UCSD-AML1 (cell line): ENCODE measurements around the gene PMEPA1.

Source experiments
- DNase-seq: peaks from one replicate; lab custom pipeline; 2025; ENCODE audit not compliant: unreplicated experiment; lab: John Stamatoyannopoulos, UW

PMEPA1 gene

DNA sequence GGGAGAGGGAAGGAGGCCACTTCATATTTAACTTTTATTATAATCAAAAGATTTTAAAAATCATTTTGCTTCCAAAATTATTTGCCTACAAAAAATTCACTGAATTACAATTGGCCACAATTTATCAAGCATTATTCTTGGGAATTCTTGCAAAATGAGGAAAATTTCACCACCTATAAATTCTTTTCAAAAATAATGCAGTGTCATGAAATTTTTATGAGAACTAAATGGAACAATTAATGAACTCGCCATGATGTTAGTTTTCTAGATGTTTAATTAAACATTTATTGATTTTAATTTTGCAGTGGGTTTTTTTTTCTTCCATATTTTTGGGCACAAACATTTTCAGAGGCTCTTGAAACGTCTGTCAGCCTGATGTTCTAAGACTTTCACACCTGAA is 83.8 kb downstream of the PMEPA1 start:
- DNase-seq = no peak

DNA sequence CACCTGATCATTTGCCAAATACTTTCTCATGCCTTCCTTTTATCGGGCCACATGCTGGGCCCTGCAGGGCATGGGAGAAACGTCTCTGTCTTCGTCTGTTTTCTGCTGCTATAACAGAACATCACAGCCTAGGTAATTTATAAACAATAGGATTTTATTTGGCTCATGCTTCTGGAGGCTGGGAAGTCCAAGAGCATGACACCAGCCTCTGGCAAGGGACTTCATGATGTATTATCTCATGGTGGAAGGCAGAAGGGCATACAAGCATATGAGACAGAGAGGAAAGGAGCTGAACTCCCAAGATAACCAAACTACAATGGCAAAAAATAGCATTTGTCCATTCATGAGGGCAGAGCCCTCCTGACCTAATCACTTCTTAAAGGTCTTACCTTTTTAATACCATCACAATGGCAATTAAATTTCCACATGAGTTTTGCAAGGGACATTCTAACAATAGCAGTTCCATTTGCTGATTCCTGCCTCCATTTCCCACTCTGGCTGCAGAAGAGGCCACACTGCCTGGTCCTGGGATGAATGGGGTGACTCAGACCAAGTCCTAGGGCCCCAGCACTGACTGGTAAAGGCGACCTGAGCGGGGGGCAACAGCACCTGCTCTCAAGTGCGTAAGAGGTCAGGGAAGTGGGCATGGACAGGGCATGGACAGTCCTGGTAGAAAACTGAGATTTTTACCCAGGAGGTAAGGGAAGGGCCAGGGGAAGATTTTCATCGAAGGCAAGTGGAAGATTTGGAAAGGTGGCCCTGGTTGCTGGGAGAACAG is 84.4 kb downstream of the PMEPA1 start:
- DNase-seq = no peak

DNA sequence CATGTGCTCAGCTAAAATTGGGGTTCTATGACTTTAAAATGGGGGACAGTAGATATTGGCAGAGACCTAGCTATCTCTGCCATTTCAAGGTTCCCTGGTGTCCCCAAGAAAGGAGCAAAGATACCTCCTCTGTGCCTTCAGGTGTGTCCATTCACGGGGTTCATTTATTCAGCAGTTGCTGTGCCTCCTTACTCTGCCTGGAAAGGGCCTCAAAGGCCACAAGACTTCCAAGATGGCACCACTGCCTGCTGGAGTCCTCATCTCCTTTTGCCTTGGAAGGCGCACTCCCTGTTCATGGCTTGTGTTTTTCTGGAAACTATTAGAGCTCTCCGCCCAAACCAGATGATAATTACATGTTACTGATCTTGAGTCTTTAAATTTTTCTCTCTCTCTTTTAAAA is 85.7 kb downstream of the PMEPA1 start:
- no peak for DNase-seq

DNA sequence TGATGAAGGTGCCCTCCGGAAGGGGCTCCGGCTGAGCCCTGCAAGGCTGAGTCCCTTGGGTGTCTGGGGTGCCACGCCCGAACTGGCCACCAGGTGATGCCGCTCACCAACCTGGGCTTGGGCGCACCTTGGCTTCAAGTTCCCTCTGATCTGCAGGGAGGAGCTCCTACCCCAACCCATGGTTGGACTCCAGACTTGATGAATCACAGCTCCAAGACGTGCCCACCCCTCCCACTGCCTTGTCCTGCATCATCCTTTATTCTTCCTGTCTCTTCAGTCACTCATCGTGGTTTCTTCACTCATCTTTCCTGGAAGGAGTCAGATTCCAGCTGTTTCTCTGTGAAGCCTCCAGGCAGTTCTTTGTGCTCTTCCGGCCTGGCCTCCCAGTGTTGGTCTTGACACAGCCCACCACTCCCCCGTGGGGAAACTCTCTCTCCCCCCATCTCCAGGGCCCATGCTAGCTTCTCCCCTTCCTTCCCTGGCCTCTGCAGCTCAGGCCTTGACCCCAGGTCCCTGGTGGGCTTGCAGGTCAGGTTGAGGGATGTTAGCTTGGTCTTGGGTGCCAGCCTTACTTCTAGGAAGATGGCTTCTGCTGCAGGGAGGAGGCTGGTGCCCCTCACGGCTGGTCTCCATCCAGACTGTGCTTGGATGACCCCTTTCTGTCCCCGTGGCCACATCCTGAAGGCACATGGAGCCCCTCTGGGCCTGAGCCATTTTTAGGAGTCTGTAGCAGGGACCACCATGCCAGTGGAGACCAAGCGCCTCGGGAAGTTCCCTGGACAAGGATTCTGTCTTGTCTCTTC is 87.0 kb downstream of the PMEPA1 start:
- peak; percentile 58 for DNase-seq

DNA sequence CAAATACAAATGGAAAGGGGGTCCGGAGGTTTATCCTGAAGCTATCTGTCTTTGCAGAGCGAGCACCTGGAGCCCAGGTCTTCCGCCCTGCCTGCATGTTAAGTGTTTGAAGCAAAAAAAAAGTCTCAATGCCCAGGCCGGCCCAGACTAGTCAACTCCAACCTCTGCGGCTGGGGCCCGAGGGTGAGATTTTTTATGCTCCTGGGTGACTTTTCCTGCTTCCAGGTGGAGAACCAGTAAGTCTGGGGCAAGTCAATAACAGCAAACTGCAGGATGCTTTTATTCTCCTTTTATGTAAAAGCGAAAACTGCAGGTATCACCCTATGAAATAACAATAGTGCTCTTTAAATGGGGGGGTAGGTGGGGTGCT is 87.6 kb downstream of the PMEPA1 start:
- no peak for DNase-seq

DNA sequence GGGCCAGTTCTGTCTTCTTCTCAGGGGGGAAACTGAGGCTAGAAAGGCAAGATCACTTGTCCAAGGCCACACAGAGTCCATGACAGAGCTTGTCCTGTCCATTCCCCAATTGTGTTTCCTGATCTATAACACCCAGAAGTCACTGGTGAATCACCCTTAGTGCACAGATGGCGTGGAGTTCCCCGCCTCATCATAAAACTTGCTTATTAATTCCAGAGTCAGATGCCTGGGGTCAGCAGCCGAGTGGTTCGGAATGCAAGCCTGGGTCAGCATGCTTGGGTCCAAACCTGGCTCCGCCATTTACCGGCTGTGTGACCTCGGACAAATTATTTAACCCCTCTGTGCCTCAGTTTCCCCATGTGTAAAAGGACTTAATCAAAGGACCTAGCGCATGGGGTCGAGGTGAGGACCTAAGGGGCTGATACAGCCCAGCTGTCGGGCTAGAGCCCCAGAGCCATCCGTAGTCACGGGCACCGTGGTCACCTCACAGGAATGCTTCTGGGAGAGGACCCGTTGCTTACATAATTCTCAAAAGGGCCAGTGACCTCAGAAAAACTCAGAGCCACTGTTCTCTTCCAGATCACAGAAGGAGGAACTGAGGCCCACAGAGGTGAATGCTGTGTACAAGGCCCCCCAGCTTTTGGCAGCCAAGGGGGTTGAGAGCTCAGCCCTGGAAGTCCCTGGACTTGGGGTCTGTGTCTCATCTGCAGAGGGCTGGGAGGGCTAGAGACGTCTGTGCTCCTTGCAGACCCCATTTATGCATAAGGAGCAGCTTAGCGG is 88.2 kb downstream of the PMEPA1 start:
- DNase-seq = no peak

DNA sequence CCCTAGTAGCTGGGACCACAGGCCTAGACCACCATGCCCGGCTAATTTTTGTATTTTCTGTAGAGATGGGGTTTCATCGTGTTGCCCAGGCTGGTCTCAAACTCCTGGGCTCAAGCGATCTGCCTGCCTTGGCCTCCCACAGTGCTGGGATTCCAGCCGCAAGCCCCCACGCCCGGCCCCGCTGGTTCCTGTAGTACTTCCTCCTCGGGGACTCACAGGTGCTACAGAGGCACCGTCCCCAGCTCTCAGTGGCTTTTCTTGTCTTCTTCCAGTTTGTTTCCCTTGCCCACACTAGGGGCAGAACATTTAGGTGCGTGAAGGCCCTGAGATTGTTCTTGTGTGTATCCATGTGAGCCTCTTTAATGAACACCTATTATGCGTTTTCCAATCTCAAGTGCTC is 88.8 kb downstream of the PMEPA1 start:
- no peak for DNase-seq

DNA sequence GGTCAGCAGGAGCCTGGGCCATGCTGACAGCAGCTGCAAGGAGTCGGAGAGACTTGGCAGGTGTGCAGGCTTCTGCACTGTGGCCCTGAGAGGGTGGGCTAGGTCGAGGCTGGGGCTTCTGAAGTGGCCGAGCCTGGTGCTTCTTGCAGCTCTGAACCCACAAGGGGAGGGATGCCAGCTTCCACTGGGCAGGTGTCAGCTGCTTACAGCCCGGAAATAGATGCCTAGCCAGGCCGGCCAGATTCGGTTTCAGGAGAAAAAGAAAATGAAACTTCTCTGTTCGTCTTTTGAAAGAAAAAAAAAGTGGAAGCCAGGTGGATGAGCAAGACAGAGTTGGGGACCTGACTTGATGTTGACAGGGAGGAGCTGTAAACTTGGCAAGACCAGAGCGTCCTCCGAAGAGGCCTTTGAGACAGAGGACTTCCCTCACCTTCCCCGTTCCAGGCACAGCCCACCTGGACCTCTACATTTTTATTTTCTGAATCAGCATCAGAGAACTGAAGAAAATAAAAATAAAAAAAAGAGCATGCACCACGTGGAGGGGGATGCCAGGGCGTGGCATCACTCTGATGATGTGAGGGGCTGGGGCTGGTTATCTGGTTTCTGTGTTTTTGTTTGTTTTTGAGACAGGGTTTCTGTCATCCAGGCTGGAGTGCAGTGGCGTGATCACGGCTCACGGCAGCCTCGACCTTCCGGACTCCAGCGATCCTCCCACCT is 89.4 kb downstream of the PMEPA1 start, which contains the start of gene ZBP1:
TSS of gene ZBP1 (minus strand) at position 153 of the 717 bp plus-strand sequence. CDS start at position 22, 131 bp downstream.
- no peak for DNase-seq

DNA sequence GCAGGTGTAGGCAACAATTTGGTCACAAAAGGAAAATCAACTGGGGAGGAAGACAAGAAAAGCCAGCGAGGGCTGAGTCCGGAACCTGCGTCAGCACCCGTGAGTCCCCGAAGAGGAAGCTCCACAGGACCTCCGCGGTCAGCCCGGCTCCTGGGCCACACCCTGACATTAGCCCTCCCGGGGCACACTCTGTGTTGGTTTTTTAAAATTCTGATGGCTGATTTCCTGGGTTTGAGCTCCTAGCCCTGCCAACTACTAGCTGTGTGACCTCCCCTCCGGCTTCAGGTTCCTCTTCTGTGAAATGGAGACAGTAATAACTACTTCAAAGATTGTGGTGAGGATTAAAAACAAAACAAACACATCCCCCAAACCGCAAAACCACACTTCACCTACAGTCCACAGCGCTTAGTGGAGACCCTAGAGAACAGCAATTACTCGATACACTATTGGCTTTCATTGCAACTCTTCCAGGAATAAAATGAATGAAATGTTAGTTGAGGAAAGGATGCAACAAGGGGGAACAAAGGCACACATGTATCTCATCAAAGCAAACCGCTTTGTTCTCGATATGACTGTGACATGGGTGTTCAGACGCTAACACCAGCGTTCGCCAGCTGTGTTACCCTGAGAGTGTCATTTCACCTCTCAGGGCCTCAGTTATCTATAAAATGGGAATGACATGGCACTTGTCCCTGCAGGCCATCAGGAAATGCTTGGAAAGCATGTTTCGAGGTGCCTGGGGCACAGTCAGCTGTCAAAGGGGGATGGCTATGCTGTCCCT is 90.6 kb downstream of the PMEPA1 start:
- peak; percentile 69 for DNase-seq

DNA sequence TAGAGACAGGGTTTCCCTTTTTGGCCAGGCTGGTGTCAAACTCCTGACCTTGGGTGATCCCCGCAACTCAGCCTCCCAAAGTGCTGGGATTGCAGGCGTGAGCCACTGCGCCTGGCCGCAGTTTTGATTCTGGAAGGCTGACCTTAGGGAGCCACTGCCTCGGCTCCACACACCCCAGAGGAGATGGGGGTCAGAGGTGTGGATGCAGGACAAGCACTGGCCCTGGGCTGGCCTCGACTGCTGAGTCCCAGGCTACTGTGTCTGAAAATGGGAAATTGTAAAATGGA is 91.1 kb downstream of the PMEPA1 start:
- DNase-seq = no peak

DNA sequence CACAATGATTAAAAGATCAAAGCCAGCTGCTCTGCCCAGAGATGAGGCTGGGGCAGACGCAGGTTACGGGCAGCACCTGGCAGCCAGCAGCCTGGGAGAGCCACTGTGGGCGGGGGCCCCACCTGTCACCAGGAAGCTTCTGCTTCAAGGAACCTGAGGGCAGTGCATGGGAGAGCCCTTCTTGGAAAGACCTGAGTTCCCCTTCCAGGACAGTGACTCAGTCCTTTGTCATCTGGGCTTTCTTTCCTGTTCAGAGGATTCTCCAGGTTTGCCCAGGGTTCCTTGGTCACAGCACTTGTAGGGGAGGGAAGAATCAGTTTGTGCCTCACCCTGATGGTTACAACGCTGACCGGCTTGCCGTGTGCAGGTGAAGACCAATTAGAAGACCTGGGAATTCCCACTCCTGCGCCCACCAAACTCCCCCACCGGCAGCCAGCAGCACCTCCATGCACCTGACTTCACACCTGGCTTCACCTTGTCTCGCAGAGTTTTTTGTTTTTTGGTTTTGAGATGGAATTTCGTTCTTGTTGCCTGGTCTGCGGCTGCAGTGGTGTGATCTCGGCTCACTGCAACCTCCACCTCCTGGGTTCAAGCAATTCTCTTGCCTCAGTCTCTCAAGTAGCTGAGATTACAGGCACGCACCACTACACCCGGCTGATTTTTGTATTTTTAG is 91.6 kb downstream of the PMEPA1 start:
- DNase-seq = no peak

DNA sequence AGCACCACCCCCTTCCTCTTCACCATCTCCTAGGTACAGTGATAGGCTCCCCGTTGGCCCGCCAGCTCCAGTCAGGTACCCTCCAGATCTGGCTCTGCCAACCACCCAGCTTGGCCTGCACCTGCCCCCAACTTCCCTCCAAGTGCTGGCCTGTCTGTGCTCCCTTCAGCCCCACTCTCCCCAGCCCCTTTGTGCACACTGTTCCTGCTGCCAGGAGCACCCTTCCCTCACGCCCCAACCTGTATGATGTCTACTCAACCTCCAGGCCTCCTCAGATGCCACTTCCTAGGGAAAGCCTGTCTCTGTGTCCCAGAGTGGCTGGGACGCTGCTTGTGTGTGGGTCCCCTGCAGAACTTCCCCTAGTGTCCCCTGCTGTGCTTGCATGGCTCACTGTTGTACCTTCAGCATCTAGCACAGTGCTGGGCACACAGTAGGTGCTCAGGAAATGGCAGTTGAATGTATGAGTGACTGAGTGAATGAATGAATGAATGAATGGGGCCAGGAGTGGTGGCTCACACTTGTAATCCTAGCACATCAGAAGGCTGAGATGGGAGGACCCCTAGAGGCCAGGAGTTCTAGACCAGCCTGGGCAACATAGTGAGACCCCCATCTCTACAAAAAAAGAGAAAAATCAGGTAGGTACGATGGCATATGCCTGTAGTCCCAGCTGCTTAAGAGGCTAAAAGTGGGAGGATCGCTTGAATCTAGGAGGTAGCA is 92.6 kb downstream of the PMEPA1 start:
- no peak for DNase-seq

DNA sequence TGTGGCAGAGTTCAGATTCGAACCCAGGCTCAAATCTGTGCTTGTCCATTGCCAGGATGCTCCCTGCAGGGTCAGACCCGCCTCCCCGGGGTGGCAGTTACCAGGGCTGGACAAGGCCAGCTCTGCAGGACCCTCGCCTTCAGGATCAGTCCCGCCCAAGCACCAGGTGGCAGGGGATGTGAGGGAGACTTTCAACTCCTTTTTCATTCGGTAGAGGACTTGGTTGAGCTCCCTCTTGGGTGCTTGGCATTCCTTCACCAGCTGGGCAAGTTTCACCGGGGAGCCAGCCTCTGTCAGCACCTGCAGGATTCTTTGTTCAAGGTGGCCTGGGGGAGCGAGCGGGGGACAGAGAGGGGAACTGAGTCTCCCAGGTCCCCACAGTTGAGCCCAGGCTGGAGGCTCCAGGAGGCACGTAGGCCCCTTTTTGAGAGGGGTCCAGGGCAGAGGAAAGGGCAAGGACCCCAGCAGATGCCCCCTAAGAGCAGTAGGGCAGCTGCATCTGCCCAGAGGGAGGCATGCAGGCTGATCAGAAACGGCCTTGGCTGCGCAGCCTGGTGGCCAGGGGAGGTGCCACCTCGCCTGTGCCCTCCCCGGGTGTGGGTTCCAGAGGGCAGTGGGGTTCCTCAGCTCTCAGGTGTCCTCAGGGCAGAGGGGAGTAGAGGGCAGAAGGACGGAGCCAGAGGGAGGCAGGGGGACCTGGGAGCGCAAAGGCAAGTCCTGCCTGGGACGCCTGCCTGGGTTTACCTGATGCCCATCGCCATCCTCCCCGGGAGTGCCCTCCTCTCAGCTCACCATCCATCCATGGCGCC is 93.5 kb downstream of the PMEPA1 start:
- DNase-seq = no peak

DNA sequence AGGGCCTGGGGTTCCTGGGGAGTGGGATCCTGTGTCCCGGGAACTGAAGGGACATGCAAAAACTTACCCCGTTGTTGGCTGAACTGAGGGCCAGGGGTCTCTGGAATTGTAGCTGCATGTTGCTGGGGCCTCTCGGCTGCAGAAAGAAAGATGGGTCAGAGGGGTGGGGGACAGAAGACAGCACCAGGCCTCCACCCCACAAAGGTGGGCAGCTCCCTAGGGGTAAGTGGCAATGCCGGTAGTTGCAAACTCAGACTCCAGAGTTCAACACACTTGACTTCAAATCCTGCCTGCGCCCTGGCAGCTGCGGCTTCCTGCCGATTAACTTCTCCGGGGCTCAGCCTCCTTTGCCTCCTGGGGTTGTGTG is 94.4 kb downstream of the PMEPA1 start:
- no peak for DNase-seq

DNA sequence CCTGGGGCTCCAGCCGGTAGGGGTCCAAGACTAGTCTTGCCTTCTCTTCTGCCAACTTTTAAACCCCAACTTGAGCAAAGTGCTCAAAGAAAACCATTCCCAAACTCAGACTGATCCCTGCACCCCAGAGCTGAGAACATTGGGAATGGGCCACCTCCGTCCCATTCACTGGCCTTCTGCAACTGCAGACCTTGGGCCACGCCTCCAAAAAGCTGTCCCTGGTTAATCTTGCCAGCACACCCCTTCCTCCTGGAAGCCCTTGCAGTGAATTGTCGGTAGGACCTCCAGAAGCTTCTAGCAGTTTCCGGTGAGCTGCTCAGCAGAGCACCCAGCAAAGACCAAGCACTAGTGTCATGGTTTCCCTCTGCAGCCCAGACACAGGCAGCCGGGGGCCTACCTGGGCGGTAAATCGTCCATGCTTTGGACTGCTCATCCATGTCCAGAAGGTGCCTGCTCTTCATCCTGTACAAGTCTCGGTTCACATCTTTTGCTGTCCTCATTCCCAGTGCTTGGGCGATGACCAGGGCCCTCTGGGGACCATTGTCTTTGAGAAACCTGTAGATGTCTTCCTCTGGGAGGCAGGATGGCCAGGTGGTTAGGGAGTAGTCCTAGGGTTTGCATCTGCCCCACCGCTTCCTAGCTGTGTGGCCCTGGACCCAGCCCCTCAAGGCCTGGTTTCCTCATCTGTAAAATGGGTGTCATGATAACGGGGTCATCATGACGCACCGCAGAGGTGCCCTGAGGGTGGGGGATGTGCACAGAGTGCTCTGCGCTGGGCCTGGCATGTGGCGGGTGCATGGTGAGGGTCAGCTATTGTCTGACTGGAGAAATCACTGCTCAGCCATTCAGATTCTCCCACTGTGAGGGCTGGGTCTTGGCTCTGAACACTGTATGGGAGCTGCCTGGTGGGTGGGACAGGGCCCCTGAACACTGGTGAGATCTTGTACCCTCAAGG is 95.0 kb downstream of the PMEPA1 start:
- DNase-seq = no peak

DNA sequence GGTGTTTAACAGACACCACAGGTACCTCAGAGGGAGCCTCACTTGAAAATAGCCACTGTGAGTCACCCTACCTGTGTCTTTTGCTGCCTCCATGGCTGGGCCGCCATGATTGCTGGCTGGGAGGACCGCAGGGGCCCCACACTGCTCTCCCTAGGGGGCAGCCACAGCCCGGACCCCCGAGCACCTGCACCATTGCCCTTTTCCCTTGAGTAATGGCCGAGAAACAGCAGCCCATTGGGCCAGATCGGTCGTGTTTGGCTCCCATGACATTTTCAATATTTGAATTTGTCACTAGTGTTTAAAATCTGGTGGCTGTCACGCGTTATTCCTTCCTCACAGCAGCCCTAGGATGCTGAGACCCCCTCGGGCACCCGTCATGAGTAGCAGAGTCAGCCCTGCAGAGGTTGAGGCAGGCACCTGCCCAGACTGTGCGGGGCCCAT is 96.3 kb downstream of the PMEPA1 start:
- no peak for DNase-seq

DNA sequence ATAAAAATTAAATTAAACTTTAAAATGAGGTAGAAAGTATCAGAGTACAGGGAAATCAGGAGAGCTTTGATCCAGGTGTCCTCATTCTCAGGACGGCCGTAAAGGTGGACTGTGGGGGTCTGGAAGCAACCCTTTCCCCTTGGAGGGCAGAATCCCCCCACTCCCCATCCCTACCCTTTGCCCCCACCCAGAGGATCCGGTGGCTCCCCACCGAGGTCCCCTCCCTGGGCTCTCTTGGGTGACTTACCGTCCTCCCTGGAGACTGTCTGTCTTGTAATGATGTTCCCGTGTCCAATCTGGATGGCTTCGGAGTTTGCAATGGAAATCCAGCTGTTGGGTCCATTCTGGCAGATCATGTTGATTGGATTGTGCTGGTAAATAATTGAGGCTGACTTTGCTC is 96.9 kb downstream of the PMEPA1 start:
- DNase-seq = no peak
